KOPT-K1 (cell line): ENCODE results near the gene TMEM86A.

Experiments used
- H3K27ac ChIP-seq: fragments of 200-600 bp; sonication (generic); 2 replicates; pipeline ENCODE4 v1.5.1; 2016; ENCODE audit warnings: antibody characterized with exemption, mild to moderate bottlenecking, low read depth, low read length; ENCODE audit not compliant: poor library complexity, severe bottlenecking
- H3K36me3 ChIP-seq: fragments of 200-600 bp; sonication (generic); 2 replicates; pipeline ENCODE4 v1.5.1; 2017; ENCODE audit warnings: antibody characterized with exemption, mild to moderate bottlenecking, low read length, moderate library complexity; ENCODE audit not compliant: insufficient read depth
- H3K9me3 ChIP-seq: fragments of 200-600 bp; sonication (generic); 2 replicates; pipeline ENCODE4 v1.5.1; 2017; ENCODE audit warnings: antibody characterized with exemption, low read length, mild to moderate bottlenecking; ENCODE audit not compliant: insufficient read depth, poor library complexity, severe bottlenecking

Gene TMEM86A

GRCh38 chr11:18749681-18750319 lies 51.2 kb downstream of the TMEM86A start:
- Histone ChIP-seq H3K9me3 (no peaks in the 10 kb centered on the region), H3K36me3 (no peaks in the 10 kb centered on the region), H3K27ac (no peak overlapping the region)

GRCh38 chr11:18750944-18751343 lies 52.4 kb downstream of the TMEM86A start:
- H3K27ac ChIP-seq, result no peak overlapping the region
- H3K36me3 ChIP-seq, result no peaks in the 10 kb centered on the region
- H3K9me3 ChIP-seq, result no peaks in the 10 kb centered on the region

- H3K27ac ChIP-seq, result no peak overlapping the region
- no peaks in the 10 kb centered on the region for H3K9me3 ChIP-seq
- H3K36me3 ChIP-seq, result no peaks in the 10 kb centered on the region
Observed at GRCh38 chr11:18752502-18752901, 53.9 kb downstream of the TMEM86A start.

- no peak overlapping the region for H3K27ac ChIP-seq
- no peaks in the 10 kb centered on the region for H3K36me3 ChIP-seq
- H3K9me3 ChIP-seq, result no peaks in the 10 kb centered on the region
Observed at GRCh38 chr11:18754308-18754707, 55.7 kb downstream of the TMEM86A start.
